GM12875 (cell line): ENCODE results near the gene EXOC7.

ENCODE experiments used
- H3K4me3 ChIP-seq: one replicate; pipeline ENCODE4 v1.5.1; 2011; ENCODE audit warnings: low read depth, low read length, control low read depth
- TF ChIP-seq, protein P1 (sequence below): IDR thresholded peaks from 2 replicates; pipeline ENCODE4 v1.5.1; 2011; ENCODE audit warnings: low read depth, mild to moderate bottlenecking, control low read depth, inconsistent platforms, low read length, moderate library complexity, borderline replicate concordance; ENCODE audit not compliant: insufficient read depth

EXOC7 gene

DNA sequence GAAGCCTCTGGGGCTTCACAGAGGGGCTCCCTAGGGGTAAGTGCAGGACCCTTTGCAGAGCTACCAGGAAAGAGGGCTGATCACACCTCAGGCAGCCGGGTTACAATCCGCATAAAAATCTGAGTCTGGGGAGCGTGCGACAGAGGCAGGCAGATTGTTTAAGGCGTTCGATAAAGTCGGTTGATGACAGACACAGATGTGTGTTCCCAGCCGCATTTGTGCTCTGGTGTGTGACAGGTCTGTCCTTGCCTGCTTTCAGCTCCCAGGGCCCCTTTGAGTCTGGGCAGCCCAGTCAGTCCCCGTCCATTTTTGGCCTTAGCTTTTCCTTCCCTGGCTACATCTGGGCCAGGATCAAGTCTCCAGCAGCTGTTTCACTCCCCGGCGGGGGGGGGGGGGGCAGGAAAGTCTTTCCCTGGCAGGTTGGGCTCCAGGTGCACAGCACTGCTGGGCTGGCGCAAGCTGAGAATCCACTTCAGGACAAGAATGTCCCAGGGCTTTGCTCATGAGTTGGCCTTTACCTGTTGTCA, 25.9 kb downstream of the EXOC7 start:
- H3K4me3 ChIP-seq = no peak overlapping the region
- TF ChIP-seq, protein P1, sequence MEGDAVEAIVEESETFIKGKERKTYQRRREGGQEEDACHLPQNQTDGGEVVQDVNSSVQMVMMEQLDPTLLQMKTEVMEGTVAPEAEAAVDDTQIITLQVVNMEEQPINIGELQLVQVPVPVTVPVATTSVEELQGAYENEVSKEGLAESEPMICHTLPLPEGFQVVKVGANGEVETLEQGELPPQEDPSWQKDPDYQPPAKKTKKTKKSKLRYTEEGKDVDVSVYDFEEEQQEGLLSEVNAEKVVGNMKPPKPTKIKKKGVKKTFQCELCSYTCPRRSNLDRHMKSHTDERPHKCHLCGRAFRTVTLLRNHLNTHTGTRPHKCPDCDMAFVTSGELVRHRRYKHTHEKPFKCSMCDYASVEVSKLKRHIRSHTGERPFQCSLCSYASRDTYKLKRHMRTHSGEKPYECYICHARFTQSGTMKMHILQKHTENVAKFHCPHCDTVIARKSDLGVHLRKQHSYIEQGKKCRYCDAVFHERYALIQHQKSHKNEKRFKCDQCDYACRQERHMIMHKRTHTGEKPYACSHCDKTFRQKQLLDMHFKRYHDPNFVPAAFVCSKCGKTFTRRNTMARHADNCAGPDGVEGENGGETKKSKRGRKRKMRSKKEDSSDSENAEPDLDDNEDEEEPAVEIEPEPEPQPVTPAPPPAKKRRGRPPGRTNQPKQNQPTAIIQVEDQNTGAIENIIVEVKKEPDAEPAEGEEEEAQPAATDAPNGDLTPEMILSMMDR = no peak

DNA sequence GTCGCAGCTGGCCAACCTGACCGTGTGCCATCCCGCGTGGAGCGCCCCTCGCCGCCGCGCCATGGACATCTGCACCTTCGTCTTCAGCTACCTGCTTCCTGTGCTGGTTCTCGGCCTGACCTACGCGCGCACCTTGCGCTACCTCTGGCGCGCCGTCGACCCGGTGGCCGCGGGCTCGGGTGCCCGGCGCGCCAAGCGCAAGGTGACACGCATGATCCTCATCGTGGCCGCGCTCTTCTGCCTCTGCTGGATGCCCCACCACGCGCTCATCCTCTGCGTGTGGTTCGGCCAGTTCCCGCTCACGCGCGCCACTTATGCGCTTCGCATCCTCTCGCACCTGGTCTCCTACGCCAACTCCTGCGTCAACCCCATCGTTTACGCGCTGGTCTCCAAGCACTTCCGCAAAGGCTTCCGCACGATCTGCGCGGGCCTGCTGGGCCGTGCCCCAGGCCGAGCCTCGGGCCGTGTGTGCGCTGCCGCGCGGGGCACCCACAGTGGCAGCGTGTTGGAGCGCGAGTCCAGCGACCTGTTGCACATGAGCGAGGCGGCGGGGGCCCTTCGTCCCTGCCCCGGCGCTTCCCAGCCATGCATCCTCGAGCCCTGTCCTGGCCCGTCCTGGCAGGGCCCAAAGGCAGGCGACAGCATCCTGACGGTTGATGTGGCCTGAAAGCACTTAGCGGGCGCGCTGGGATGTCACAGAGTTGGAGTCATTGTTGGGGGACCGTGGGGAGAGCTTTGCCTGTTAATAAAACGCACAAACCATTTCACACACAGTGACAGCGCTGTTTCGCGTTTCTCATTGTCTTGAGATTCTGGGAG, 26.6 kb downstream of the EXOC7 start:
- TF ChIP-seq, protein P1 = no peak
- H3K4me3 ChIP-seq = no peak overlapping the region

DNA sequence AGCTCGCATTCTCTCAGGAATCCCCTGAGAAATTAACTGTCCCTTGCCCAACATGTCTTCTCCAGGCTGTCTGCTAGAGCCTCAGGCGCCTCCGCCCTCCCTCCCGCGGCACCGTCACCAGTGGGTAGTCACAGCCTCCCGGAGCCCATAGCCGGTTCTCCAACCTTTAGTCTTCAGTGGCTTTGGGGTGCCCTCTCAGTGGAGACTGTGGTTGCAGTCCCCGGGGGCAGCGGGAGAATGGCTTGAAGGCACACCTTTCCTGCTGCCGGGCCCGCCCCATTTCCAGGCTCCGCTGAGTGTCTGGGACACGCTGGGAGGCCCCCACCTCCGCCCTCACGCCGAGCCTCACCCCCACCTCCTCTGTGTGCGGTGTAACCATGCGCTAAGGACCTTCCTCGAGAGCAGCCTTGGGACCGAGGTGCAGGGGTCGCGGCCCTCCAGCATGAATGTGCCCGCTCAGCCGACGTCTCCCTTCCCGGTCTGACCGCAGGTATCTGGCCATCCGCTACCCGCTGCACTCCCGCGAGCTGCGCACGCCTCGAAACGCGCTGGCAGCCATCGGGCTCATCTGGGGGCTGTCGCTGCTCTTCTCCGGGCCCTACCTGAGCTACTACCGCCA, 27.3 kb downstream of the EXOC7 start:
- TF ChIP-seq, protein P1 = no peak
- no peak overlapping the region for H3K4me3 ChIP-seq

- TF ChIP-seq, protein P1 = 0 out of 2 replicates have a peak, but pooled peaks have one; percentile 6
- H3K4me3 ChIP-seq = no peak overlapping the region
These were observed 28.0 kb downstream of the EXOC7 start for GRCh38 chr17:76075364-76076145.

DNA sequence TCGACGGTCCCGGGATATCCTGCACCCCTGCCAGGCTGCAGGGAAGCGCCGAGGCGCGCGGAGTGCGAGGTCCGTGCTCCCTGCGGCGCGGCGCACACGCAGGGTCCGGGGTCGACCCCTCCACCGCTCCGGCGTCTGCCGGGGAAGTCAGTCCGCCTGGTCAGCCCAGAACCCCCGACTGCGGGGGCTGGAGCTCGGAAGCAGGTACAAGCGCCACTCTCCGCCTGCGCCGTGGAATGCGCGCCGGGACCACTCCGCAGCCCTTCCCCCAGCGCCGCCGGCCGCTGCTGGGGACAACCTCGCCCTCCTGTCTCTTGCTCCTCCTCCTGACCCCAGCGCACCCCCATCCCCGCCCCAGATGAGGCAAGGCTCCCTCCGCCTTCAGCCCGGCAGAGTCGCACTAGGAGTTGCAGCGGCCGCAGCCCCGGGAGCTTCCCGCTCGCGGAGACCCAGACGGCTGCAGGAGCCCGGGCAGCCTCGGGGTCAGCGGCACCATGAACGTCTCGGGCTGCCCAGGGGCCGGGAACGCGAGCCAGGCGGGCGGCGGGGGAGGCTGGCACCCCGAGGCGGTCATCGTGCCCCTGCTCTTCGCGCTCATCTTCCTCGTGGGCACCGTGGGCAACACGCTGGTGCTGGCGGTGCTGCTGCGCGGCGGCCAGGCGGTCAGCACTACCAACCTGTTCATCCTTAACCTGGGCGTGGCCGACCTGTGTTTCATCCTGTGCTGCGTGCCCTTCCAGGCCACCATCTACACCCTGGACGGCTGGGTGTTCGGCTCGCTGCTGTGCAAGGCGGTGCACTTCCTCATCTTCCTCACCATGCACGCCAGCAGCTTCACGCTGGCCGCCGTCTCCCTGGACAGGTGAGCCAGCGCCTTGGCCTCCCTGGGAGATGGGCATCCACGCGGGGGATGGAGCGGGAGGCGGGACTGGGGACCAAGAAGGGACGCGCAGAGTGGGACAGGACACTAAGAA, 28.9 kb downstream of the EXOC7 start, which contains the start of gene GALR2:
TSS of gene GALR2 (plus strand) at position 392 of the 974 bp plus-strand sequence. CDS start at position 495, 103 bp downstream.
- H3K4me3 ChIP-seq = no peak within 1 kb of the TSS
- TF ChIP-seq, protein P1 = no peak
